Bronchial epithelial cell (primary cell): Measurements from ENCODE around the gene ZNF619. TPM values are rescaled to one million over a fixed set of nuclear protein-coding genes. Genes with fewer than 3 reads are reported as not detected.
"Not testable (repeated sequence)": the region's sequence is repeated elsewhere in the genome, so short reads cannot be mapped to it uniquely, and the experiment has no call there.

Source experiments
- DNase-seq: peaks from one replicate; pipeline ENCODE4 v3.0.0-alpha.2; 2010; ENCODE audit warnings: low read depth
- FAIRE-seq: peaks from 2 replicates; lab custom pipeline; 2011; peaks lifted over from hg19 to GRCh38; lab: Jason Lieb, UNC
- H3K27me3 ChIP-seq: 2 replicates; pipeline ENCODE4 v1.5.1; 2011; ENCODE audit warnings: low read length; ENCODE audit not compliant: control insufficient read depth, insufficient read depth
- H3K36me3 ChIP-seq: 2 replicates; pipeline ENCODE4 v1.5.1; 2011; ENCODE audit warnings: low read length; ENCODE audit not compliant: control insufficient read depth, insufficient read depth
- H3K4me3 ChIP-seq: 2 replicates; pipeline ENCODE4 v1.5.1; 2011; ENCODE audit warnings: mild to moderate bottlenecking, low read depth, low read length, control low read depth
- CTCF ChIP-seq: IDR thresholded peaks from 2 replicates; pipeline ENCODE4 v1.5.1; 2011; ENCODE audit warnings: mild to moderate bottlenecking, moderate library complexity, low read length, control low read depth, inconsistent platforms; ENCODE audit not compliant: insufficient read depth, severe bottlenecking
- total RNA-seq: library from RNA; depleted of rRNA; stranded (reverse); fragments of >200 nt; gene quantifications from 2 replicates; pipeline ENCODE4 v1.2.1, GENCODE V29; 2014

The ZNF619 gene
- total RNA-seq, 1 donor from 2014 or later = 5.3 TPM

- DNase-seq = no peak
- TF ChIP-seq CTCF = no peak
- Histone ChIP-seq H3K36me3 (peaks cover 15% of the 10 kb centered on the region), H3K27me3 (no peaks in the 10 kb centered on the region), H3K4me3 (no peak overlapping the region)
- FAIRE-seq = no peak
Observed at GRCh38 chr3:40461161-40461560, 15.8 kb upstream of the ZNF619 start.

GRCh38 chr3:40462838-40463237 lies 14.1 kb upstream of the ZNF619 start:
- peaks cover 15% of the 10 kb centered on the region for H3K36me3 ChIP-seq
- H3K27me3 ChIP-seq, FAIRE-seq: not testable (repeated sequence)

GRCh38 chr3:40463579-40463978 lies 13.3 kb upstream of the ZNF619 start:
- TF ChIP-seq CTCF = no peak
- peaks cover 12% of the 10 kb centered on the region for H3K36me3 ChIP-seq
- no peak for FAIRE-seq
- H3K4me3 ChIP-seq = no peak overlapping the region
- no peaks in the 10 kb centered on the region for H3K27me3 ChIP-seq
- DNase-seq = no peak

More at GRCh38 chr3:40462838-40463237, 14.1 kb upstream of the ZNF619 start:
- DNase-seq, H3K4me3 ChIP-seq: not testable (repeated sequence)

- no peak for FAIRE-seq
- peaks cover 8% of the 10 kb centered on the region for H3K36me3 ChIP-seq
- no peaks in the 10 kb centered on the region for H3K27me3 ChIP-seq
- no peak for DNase-seq
- TF ChIP-seq CTCF = no peak
- no peak overlapping the region for H3K4me3 ChIP-seq
Observed at GRCh38 chr3:40464339-40465110, 12.4 kb upstream of the ZNF619 start.

GRCh38 chr3:40465111-40465407 lies 11.9 kb upstream of the ZNF619 start:
- Histone ChIP-seq H3K4me3 (no peak overlapping the region), H3K36me3 (peaks cover 8% of the 10 kb centered on the region), H3K27me3 (no peaks in the 10 kb centered on the region)
- DNase-seq (no peak), FAIRE-seq (no peak)
- no peak for TF ChIP-seq CTCF

GRCh38 chr3:40465456-40465855 lies 11.5 kb upstream of the ZNF619 start:
- H3K36me3 ChIP-seq = peaks cover 6% of the 10 kb centered on the region
- no peak overlapping the region for H3K4me3 ChIP-seq
- H3K27me3 ChIP-seq = no peaks in the 10 kb centered on the region
- no peak for TF ChIP-seq CTCF
- FAIRE-seq (no peak), DNase-seq (no peak)
